GM12873 (cell line): Measurements from ENCODE around the gene FASN.

Experiments
- TF ChIP-seq, protein P1 (sequence below): IDR thresholded peaks from 2 replicates; pipeline ENCODE4 v1.5.1; 2012; ENCODE audit warnings: low read depth, mild to moderate bottlenecking, moderate library complexity, low read length, control low read depth; ENCODE audit not compliant: insufficient read depth; ENCODE audit errors: missing control alignments

Gene FASN

GRCh38 chr17:82052638-82053059 is 45.4 kb downstream of the FASN start:
- TF ChIP-seq, protein P1, sequence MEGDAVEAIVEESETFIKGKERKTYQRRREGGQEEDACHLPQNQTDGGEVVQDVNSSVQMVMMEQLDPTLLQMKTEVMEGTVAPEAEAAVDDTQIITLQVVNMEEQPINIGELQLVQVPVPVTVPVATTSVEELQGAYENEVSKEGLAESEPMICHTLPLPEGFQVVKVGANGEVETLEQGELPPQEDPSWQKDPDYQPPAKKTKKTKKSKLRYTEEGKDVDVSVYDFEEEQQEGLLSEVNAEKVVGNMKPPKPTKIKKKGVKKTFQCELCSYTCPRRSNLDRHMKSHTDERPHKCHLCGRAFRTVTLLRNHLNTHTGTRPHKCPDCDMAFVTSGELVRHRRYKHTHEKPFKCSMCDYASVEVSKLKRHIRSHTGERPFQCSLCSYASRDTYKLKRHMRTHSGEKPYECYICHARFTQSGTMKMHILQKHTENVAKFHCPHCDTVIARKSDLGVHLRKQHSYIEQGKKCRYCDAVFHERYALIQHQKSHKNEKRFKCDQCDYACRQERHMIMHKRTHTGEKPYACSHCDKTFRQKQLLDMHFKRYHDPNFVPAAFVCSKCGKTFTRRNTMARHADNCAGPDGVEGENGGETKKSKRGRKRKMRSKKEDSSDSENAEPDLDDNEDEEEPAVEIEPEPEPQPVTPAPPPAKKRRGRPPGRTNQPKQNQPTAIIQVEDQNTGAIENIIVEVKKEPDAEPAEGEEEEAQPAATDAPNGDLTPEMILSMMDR = no peak

GRCh38 chr17:82051776-82052637 is 46.0 kb downstream of the FASN start, which contains the start of the genes GPS1 and RFNG:
TSS of gene GPS1 (plus strand) at chr17:82051898. CDS start at chr17:82051932, 34 bp downstream.
TSS of gene RFNG (minus strand) at chr17:82051811. CDS start at chr17:82051766, 45 bp downstream.
- TF ChIP-seq, protein P1 = no peak

GRCh38 chr17:82050761-82051641 is 47.0 kb downstream of the FASN start:
- TF ChIP-seq, protein P1 = no peak

DNA sequence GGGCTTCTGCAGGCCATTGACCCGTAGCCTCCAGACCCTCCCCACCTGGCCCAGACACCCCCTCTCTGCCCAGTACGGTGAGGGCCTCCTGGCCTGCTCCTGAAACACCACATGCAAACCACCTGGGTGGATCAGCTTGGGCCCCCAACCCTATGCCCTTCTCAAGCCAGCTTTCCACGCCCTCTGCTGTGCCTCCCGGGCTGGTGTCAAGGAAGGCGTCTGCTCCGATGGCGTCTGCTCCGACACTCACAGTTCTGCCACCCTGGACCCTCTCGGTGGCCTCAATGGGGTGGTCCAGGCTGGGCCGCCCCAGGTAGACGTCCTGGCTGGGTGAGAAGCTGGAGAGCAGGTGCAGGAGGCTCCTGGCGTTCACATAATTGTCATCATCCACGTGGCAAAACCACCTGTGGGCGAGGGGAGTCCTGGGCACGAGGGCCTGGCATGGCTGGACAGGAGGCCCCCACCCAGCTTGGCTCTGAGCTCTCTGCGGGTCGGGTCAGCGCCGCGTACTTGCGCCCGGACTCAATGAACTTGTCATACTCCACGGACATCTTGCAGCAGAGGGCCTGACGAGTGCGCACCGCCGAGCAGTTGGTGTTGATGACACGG is 47.8 kb downstream of the FASN start:
- TF ChIP-seq, protein P1 = no peak

DNA sequence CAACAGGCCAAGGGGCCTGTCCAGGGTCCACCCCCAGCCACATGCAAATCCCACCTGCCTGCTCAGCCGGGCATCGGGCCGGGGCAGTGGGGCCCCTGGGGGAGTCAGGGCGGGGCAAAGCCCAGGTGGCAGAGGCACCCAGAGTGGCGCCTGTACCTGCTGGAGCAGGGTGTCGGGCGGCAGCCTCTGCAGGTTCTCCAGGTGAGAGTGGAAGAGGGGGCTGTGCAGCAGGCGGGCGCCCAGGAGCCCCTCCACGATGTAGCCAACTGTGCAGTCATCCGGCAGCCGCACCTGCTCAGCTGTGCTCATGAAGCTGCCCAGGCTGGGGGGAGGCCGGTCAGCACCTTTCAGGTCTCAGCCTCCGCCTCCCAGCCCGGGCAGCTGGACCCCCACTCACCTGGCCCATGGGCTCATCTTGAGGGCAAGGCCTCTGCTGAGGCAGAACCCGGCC is 48.5 kb downstream of the FASN start:
- TF ChIP-seq, protein P1 = no peak

DNA sequence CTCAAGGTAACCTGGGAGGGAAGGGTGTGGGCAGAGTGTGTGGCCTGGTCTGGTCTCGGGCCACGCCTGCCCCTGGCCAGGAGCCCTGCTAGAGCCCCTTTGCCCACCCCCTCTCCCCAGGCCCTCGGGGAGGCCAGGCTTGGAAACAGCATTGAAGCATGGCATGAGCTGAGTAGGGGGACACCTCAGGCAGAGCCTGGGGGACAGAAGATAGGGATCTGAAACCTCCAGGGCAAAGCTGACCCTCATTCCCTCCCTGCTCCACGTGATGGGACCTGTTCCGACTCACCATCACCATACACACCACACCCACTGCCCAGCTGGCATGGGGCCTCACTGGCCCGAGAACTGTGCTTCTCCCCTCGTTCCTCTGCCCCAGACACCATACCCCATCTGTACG is 48.9 kb downstream of the FASN start:
- TF ChIP-seq, protein P1 = no peak

DNA sequence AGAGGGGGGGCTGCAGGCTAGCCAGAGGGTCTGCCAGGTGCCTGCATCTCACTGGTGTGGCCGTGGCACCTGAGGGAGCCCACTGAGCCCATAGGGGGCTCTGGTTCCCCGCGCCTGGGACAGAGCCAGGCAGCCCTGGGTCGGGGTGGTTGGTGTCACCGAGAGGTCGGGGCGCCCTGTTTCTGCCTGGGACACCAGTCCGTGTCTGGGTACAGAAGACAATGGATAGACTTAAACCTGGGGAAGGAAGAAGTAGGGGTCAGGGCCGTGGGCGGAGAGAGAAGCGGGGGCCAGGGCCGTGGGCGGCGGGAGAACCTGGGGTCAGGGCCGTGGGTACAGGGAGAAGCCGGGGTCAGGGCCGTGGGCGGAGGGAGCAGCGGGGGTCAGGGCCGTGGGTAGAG is 49.5 kb downstream of the FASN start:
- TF ChIP-seq, protein P1 = no peak
